Myocyte (in vitro differentiated cells): ENCODE results near the gene SLX4IP. TPM values are rescaled to one million over a fixed set of nuclear protein-coding genes. Genes with fewer than 3 reads are reported as not detected.
A peak's percentile ranks its signal among the peaks of the same experiment; 100 is the strongest.

Source experiments
- DNase-seq: peaks from one replicate; pipeline ENCODE4 v3.0.0-alpha.2; 2012; ENCODE audit warnings: low read depth
- total RNA-seq: library from RNA; depleted of rRNA; stranded (reverse); fragments of >200 nt; gene quantifications from 2 replicates; pipeline ENCODE4 v1.2.3, GENCODE V29; 2014

SLX4IP gene
- total RNA-seq, 1 donor from 2014 or later, result 3.0 TPM

DNA sequence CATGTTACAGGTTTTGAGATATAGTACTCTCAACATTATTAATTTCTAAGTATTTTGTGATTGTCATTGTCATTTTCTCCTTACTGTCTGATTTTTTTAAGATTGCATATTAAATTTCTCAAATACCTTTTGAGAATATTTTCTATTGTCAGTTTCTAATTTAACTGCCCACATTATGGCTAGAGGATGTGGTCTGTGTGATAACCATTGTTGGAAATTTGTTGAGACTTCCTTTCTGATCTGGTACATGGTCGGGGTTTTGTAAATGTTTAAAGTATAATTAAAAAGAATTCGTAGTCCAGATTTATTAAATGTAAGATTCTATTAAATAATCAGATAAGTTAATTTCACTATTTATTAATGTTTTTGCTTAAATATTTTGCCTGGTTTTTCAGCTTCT, 60.1 kb downstream of the SLX4IP start:
- DNase-seq, result no peak

DNA sequence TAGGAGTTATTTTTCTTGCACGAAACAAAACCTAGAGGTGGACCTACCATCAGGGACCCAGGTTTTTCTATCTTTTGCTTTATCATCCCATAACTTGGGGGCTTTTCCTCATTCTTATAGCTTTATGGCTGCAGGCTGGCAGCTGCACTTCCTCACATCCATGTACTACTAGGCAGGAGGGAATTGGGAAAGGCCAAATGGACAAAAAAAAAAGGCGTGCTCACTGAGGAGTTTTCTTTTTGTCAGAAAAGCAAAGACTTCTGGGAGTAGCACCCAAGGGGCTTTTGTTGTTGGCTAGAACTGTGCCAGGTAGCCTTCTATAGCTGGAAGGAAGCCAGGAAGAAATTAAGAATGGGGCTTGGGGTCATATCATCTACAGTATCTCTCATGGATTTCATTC, 61.4 kb downstream of the SLX4IP start:
- no peak for DNase-seq

DNA sequence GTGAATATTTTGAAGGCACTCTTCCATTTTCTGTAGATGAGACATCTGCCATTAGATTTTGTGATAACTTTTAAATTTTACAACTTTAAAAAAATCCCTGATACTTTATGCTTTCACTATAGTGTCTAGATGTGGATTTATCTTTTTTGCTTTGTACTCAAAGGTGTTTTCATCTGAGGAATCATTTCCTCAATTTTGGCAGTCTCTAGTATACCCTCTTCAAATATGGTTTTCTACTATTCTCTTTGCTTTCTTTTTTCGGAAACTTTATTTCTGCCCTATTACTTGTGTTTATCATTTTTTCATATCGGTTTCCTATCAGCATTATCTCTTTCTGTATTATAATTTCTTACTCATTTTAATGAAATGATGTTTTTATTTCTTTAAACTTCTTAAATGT, 62.2 kb downstream of the SLX4IP start:
- no peak for DNase-seq

DNA sequence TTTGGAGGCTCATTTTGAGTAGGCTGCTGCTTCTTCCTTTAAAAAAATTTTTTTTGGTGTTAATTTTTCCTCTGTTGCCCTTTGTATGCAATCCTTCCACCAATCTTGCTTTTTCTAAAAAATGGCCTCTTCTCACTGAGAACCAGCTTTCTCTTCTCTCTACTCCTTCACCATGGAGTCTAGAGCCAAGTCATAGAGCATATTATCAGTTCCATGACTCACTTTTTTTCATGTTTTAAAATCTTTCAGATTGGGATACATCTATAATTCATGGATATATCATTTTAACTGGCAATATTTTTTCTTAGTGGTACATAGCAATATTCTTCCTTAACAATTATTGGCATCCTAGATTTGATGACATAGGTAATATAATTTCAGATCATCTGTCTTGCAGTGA, 62.7 kb downstream of the SLX4IP start:
- no peak for DNase-seq

DNA sequence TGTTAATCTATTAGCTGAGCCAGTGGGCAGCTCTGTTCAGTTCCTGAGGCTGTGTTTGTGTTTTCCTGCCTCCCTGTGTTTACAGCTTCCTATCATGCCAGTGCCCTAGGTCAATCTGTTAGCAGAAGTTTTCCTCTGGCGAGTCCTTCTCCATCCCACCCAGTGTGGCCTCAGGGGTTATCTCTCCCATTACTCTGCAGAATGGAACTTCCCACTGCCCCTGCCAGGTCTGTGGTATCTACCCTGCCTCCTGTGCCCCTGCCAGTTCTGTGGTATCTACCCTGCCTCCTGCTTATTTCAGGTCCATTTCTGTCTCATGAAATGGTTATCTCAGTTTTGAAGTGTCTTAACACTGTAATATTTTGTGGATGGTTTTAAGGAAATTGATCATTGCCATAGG, 63.1 kb downstream of the SLX4IP start:
- DNase-seq, result no peak

DNA sequence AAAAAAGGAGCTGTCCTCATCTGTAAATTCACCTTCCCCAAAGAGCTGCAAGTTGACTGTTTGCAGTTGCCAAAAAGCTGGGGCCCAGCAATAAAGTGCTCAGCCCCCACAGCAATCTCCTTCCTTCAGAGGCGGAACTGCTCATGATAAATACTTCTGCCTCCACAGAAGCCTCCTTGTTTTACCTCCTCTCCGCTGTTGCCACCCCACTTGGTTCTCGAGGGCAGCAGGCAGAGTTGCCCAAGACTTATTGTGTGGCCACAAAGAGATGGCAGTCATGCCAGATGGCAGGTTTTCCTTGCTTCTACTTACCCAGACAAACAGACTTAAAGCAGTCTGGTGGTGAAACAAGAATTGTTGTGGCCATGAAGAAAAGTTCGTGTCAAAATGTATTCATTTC, 66.3 kb downstream of the SLX4IP start:
- DNase-seq, result peak; percentile 43

DNA sequence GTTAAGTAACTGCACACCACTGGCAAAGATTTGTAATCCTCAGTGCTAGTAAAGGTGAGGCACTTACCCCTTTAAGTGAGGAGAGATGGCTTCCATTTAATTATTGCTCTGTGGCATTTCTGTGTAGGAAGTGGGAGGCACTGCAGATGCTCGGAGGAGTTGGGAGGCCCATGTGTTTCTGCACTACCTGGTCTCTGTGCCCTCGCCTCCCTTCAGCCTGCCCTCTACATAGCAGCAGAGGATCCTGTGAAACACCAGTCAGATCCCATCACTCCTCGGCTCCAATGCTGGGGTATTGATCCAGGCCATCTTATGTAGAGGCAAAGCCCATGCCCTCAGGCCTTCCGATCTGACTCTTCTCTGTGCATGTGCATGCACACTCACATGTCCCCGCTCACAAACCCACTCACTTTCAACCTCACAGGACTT, 67.0 kb downstream of the SLX4IP start:
- no peak for DNase-seq

DNA sequence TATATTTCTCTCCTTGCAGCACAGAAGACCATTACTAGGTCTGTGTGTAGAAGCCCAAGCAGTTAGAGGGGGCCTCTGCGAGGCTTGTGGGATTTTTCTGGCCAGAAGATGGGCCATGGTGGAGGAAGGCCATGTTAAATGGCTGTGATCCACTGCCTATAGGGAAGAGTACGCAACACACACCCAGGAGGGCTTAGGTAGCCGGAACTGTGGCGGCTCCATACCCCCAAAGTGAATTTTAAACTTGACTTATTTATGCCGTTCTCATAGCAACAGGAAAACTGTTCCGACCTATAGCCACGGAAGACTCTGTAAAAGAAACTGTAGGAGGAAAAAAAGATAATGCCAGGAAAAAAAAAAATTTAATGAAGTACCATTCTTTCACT, 69.5 kb downstream of the SLX4IP start:
- no peak for DNase-seq

DNA sequence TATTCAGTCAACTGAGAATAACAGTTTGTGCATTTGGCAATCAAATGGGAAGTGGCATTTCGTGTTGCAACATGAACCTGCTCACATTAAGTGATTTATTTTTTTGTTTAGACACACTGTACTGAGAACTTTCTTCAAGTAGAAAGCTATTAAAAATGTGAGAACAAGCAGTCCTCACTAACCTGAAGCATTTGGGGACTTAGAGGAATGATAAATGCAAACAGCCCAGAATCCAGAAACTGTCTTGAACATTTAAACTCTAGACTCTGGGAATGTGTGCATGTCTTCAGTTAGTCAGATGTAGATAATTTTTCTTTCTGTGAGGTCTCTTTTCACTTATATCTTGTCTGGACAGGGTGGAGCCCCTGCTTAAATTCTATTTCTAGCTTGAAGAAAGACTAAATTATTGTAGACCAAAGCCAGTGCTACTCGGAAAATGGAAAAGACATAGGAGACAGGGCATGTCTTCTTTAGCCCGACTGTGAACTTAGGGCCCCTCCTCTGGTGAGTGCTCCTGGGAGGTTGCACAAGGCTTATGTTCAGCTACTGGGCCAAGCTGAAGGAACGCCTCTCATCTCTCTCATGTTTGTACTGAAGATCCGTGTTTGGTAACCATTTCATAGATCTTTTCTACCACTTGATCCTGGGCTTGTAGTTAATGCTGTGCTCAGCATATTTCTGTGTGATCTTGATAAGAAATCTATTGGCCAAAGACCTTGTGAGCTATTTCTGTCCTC, 70.1 kb downstream of the SLX4IP start:
- DNase-seq, result no peak

DNA sequence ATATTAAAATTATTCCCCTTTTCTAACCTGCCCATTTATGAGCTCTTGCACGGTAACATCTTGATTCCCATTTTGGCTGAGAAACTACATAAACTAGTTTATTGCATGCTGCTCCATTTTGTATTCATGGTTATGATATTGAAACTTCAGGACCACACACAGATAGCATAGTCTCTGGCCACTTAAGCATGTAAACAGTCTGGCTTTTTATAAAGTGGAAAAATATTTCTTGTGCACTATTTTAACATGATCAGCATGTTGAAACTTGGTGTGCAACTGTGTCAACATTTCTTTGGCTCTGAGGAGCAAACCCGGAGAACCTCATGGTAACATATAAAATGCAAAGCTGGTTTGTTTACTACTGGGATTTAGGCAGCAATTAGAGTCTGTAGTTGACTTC, 70.7 kb downstream of the SLX4IP start:
- no peak for DNase-seq

DNA sequence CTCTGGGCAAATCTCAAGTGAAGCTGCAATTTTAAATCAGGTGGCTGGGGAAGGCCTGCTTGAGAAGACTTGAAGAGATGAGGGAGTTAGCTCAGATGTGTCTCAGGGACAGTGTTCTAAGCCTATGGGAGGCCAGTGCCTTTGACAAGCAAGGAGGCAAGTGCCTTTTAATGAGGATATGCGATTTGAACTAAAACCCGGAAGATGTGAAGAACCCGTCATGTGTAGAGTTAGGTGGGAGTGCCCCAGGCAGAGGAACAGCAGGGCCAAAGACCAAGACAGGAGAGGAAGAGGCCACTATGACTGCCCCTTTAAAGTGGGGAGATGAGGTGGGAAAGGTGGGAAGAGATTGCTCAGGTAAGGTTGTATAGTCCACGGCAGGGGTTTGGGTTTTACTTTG, 71.9 kb downstream of the SLX4IP start:
- no peak for DNase-seq

DNA sequence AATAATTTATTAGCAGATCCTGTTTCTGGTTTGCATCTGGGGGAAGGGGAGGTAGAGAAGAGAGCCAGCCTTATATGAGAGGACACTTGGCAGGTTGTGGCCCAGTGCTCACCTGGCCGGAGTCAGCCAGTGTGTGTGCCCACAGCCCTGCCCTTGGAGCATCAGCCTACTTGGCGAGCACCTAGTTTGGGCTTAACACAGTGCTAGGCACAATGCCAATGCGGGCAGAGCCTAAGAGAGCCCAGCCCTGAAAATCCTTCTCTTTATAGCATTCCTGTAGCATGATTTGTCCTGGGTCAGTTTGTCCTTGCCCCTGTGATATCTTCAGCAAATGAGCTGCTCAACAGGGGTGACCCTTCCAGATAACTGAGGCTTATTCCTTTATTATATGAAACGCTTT, 73.0 kb downstream of the SLX4IP start:
- no peak for DNase-seq

DNA sequence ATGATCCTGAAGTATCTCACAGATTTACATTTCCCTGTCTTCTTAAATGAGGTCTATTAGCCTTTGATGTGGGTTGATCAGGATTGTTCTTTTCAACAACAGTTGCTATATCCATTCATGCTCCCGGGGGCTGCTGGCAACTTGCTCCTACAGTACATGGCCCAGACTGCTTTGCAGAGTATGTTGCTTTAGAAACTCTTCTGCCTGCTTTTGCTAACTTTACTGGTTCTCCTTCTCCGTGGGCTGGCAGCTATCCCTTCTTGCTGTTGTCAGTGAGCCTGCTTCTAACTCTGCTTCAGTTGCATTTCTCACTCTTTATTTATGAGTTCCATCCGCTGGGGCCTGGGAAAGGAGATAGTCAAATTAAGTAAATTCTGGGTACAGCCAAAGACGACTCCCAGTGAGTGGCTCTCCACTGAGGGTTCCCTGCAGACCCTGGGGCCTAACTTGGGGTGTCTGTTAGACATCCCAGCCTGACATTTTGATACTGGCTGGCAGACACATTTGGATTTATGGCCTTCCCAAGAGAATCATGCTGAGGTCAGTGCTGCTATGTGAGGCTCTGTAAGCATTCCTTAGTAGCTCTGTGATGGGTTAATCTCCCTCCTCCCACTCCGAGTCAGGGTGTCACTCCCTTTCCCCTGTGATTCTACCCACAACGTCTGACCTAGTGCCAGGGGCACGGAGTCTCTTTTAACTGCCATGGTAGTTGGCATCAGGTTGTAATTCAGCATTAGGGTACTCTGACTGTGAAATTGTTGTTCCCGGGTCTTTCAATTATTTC, 73.6 kb downstream of the SLX4IP start:
- peak; percentile 70 for DNase-seq

DNA sequence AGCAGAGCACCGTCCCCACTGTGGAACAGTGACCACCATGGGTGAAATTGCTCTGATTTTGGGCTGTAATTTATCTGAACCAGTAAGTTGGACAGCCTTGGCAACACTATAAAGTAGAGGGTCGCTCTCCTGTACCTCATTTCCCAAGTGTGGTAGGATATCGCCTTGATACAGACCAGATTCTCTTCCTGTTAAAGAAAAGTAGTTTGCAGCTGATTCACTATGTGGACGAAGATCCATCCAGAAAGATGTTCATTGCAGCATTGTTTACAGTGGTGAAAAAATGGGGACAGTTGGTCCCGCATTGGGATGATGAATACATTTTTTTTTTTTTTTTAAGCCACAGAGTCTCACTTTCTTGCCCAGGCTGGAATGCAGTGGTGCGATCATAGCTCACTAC, 74.3 kb downstream of the SLX4IP start:
- DNase-seq, result no peak

DNA sequence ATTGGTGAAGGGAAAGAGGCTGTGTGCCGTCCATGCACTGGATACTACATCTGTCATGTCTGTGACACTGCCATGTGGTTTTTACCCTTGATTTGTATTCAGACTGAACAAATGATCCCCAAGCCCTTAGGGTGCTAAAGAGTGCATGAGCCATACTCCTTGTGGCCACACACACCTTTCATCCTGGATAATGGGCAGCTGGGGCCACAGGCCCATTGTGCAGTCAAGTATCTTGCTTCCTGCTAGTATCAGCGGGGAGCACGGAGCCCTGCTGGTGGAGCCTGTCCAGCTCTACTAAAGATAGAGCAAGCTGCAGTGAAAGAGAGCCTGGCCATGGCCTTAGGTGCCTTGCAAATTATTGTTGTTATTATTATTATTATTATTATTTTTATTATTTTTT, 75.1 kb downstream of the SLX4IP start:
- no peak for DNase-seq

DNA sequence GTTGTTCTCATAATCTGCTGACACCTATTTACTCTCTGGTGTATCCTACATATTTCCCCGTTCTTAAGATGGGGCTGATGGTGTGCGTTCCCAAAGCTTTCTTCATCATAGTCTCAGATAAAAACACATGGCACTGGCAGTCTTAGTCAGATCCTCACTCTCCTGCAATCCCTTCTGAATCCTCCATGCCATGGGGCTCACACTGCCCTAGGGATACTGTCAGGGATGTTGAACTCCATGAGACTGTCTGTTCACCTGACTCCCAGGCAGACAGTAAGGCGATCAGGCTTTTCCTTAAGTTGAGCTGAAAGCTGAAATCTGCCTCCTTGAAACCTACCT, 76.0 kb downstream of the SLX4IP start:
- DNase-seq, result no peak

DNA sequence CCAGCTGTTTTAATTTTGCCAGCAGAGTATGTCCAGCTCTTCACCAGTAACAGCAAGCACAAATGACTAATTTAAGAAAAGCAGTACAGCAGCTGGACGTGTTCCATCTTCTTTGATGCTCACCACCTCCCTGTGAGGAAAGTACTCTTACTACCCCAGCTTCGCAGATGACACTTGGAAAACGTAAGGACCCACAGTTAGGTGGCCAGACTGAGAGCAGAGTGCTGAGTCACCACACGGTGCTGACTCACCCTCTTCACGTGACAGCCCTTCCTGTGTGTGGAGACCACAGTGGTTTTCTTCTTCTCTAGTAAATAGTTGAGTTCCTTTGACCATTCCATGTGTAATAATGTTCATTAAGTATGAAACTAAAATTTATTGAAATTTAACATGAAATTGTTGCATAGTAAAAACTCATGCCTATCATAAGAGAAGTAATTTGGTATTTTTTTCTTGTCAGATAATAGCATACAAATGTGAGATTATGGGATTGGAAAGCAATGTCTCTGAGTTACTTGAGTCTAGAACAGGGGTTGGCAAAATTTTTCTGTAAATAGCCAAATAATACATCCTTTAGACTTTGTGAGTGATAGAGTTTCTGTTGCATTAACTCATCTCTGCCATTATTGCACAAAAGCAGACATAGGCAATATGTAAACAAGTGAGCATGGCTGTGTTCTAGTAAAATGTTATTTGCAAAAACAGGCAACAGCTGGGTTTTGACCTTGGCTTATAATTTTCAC, 76.6 kb downstream of the SLX4IP start:
- DNase-seq, result peak; percentile 93

DNA sequence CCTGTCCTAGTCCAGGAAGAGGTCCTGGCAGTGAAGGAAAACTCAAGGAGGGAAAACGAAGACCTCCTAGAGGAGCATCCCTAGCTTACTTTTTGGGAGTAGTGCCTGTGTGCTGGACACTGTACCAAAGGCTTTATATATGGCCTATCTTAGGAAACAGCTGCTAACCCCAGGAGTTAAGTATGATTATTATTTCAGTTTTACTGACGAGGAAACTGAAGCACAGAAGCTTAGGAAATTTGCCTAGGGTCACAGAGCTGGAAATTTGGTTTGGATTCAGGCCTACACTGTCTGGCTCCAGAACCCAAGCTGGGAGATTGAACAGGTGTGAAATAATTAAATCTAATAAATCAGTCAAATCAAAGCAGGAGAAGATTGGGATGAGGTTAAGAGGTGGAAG, 78.0 kb downstream of the SLX4IP start:
- no peak for DNase-seq

DNA sequence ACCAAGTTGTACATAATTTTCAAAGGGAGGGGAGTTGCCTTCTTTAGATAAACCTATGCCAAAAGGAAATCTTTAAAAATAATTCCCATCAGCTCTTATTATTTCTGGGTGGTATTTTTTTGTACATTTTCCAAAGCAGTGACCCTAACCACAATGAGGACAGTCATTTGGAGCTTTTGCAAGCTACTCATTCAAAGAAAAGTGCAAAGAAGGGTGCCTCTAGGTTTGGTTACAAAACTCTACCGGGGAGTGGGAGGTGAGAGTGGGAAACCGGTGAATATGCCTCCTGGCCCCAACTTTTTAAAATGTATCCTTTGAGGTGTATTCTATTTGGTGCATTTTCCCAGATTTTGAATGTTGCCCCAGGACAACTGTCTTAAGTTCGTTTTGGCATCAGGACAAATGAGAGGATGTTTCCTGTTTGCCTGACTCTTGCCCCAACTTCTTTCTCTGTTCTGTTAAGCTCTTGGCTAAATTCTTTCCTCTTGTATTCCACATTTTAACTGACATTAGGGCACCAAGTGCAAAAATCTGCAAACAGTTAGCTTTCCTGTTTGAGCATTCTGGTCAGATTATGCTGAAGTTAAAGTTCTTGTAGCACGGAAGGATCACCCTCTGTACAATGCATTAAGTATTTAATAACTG, 78.9 kb downstream of the SLX4IP start:
- DNase-seq, result peak; percentile 46

DNA sequence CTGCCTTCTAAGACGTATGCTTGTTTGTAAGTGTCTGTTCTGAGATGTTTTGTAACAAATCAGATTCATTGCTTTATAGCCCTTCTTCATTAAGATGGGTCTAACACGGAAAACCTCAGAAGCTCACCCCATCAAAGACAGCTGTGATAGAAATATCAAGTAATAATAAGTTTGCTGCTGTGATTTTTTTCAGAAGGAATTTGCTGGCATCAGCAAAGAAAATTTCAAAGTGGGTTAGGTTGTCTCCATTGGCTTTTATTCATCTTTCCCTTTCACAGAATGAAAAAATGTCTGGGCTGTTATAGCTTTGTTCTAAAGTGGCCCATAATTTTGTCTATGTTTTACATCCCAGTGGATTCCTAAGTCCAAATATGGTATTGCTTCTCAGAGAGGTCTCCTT, 81.4 kb downstream of the SLX4IP start:
- no peak for DNase-seq

DNA sequence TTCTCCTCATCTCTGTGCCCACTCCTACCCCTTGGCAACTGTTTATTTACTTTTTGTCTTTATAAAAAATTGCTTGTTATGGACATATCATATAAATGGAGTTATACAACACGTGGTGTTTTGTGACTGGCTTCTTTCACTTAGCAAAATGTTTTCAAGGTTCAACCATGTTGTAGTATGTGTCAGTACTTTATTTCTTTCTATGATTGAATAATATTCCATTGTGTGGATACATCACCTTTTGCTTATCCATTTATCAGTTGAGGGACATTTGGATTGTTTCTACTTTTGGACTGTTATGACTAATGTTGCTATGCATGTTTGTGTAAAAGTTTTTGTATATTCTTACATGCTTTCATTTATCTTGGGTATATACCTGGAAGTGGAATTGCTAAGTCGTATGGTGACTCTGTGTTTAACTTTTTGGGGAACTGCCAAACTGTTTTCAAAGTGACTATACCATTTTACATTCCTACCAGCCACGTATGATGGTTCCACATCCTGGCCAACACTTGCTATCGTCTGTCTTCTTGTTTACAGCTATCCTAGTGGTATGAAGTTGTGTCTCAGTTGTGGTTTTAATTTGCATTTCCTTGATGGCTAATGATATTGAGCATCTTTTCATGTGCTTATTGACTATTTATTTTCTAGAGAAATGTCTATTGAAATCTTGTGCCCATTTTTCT, 84.4 kb downstream of the SLX4IP start:
- DNase-seq, result no peak
